ENCODE results near the gene DPYSL4.

- no peak for TF ChIP-seq POLR2A (IDR thresholded peaks at IDR 0.05)
- TF ChIP-seq, protein P1, sequence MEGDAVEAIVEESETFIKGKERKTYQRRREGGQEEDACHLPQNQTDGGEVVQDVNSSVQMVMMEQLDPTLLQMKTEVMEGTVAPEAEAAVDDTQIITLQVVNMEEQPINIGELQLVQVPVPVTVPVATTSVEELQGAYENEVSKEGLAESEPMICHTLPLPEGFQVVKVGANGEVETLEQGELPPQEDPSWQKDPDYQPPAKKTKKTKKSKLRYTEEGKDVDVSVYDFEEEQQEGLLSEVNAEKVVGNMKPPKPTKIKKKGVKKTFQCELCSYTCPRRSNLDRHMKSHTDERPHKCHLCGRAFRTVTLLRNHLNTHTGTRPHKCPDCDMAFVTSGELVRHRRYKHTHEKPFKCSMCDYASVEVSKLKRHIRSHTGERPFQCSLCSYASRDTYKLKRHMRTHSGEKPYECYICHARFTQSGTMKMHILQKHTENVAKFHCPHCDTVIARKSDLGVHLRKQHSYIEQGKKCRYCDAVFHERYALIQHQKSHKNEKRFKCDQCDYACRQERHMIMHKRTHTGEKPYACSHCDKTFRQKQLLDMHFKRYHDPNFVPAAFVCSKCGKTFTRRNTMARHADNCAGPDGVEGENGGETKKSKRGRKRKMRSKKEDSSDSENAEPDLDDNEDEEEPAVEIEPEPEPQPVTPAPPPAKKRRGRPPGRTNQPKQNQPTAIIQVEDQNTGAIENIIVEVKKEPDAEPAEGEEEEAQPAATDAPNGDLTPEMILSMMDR (IDR thresholded peaks at IDR 0.05), result no peak
Observed at GRCh38 chr10:132252412-132252811, 65.7 kb downstream of the DPYSL4 start.

All from lower leg skin (tissue), 3 donors.